ENCODE data around the gene P2RX4. TPM values are rescaled to one million over a fixed set of nuclear protein-coding genes. Genes with fewer than 3 reads are reported as not detected.
"Not testable (repeated sequence)": the region's sequence is repeated elsewhere in the genome, so short reads cannot be mapped to it uniquely, and the experiment has no call there.

P2RX4 gene, protein sequence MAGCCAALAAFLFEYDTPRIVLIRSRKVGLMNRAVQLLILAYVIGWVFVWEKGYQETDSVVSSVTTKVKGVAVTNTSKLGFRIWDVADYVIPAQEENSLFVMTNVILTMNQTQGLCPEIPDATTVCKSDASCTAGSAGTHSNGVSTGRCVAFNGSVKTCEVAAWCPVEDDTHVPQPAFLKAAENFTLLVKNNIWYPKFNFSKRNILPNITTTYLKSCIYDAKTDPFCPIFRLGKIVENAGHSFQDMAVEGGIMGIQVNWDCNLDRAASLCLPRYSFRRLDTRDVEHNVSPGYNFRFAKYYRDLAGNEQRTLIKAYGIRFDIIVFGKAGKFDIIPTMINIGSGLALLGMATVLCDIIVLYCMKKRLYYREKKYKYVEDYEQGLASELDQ
- total RNA-seq (10 to 100 TPM; 36.0 to 50.0 TPM), polyA plus RNA-seq (ENCODE audit: insufficient read depth, low read depth, low replicate concordance) (20.2 TPM)
- long read RNA-seq, donor 1, partial matches to known transcripts: 0 of 5 reads
- long read RNA-seq, donor 1, other reads (novel, unspliced or antisense): 0 of 5 reads
- long read RNA-seq, donor 2, transcript P2RX4-202 (12 exons, 2,032 nt): major isoform, 5 of 5 reads
- long read RNA-seq, donor 2, partial matches to known transcripts: 0 of 5 reads
- long read RNA-seq, donor 2, other reads (novel, unspliced or antisense): 0 of 5 reads

GRCh38 chr12:121209624-121210572 lies at the start of gene P2RX4:
Gene P2RX4, plus strand, starts transcription at chr12:121210129. Its CDS starts 36 bp downstream, at chr12:121210165.
- intact Hi-C loops (cut with DNase I; ENCODE audit: low total_unique reads): no loop called here
- TF ChIP-seq, protein P1, sequence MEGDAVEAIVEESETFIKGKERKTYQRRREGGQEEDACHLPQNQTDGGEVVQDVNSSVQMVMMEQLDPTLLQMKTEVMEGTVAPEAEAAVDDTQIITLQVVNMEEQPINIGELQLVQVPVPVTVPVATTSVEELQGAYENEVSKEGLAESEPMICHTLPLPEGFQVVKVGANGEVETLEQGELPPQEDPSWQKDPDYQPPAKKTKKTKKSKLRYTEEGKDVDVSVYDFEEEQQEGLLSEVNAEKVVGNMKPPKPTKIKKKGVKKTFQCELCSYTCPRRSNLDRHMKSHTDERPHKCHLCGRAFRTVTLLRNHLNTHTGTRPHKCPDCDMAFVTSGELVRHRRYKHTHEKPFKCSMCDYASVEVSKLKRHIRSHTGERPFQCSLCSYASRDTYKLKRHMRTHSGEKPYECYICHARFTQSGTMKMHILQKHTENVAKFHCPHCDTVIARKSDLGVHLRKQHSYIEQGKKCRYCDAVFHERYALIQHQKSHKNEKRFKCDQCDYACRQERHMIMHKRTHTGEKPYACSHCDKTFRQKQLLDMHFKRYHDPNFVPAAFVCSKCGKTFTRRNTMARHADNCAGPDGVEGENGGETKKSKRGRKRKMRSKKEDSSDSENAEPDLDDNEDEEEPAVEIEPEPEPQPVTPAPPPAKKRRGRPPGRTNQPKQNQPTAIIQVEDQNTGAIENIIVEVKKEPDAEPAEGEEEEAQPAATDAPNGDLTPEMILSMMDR (IDR thresholded peaks at IDR 0.05): peak in 2 of 3 experiments; percentile 1 to 30
- TF ChIP-seq POLR2A (IDR thresholded peaks at IDR 0.05): peak; percentile 46
- DNase-seq: peak; percentile 89
- 9 to 43% methylated on average over 11 to 67 of the region's 97 CpGs for WGBS, 2 donors
- Histone ChIP-seq H3K4me3 (peak within 1 kb of the TSS; percentile 88), H3K36me3 (ENCODE audit: low read depth, missing control alignments) (no peaks in the 10 kb centered on the region), H3K9me3 (no peaks in the 10 kb centered on the region), H3K27me3 (no peaks in the 10 kb centered on the region), H3K27ac (peak within 1 kb of the TSS; percentile 91 to 92), H3K4me1 (peaks cover 9% of the 10 kb centered on the region)

DNA sequence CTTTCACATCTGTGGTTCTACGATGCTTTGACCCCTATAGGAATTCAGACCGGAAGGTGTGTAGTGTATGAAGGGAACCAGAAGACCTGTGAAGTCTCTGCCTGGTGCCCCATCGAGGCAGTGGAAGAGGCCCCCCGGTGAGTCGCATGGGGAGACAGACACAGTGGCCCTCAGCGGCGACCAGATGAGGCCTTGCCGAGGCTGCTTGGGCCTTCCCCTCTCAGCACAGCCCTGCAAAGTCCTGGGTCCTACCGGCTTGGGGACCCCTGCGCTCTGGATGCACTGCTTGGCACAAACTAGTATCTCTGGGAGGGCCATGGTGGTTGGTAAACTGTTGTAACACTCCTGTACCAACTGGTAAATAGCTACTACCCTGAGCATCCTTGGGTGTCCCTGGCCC lies 47.5 kb upstream of the P2RX4 start:
- intact Hi-C loops (cut with DNase I; ENCODE audit: low total_unique reads): no loop called here

DNA sequence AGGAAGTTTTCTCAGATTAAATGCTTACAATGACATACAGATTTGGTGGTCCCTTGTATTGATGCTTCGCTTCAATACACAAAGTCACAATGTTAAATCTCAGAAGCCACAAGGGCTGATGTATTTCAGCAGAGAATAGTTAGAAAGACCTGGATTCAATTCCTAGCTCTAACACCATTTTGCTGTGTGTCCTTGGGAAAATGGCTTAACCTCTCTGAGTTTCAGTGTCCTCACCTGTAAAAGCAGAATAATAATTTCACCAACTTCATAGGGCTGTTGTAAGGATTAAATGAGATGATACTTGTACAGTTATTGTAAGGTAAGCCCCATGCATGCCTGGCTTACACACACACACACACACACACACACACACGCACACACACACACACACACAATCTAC lies 46.9 kb upstream of the P2RX4 start:
- Histone ChIP-seq H3K36me3 (ENCODE audit: low read depth, missing control alignments) (no peaks in the 10 kb centered on the region), H3K4me1 (peaks cover 4% of the 10 kb centered on the region)

More for the DNA sequence above, 47.5 kb upstream of the P2RX4 start:
- no peaks in the 10 kb centered on the region for H3K36me3 ChIP-seq (ENCODE audit: low read depth, missing control alignments)
- peaks cover 8% of the 10 kb centered on the region for H3K4me1 ChIP-seq
- no peak for TF ChIP-seq POLR2A (IDR thresholded peaks at IDR 0.05)
- TF ChIP-seq, protein P1 (IDR thresholded peaks at IDR 0.05): no peak
- no peak overlapping the region for H3K27ac ChIP-seq
- no peak overlapping the region for H3K4me3 ChIP-seq
- 88 to 93% methylated on average over 9 to 10 of the region's 10 CpGs for WGBS, 2 donors
- no peaks in the 10 kb centered on the region for H3K9me3 ChIP-seq
- no peaks in the 10 kb centered on the region for H3K27me3 ChIP-seq
- DNase-seq: no peak

GRCh38 chr12:121164839-121165238 lies 45.1 kb upstream of the P2RX4 start:
- H3K36me3 ChIP-seq (ENCODE audit: low read depth, missing control alignments); H3K4me3 ChIP-seq; intact Hi-C loops (cut with DNase I; ENCODE audit: low total_unique reads); H3K27me3 ChIP-seq; H3K9me3 ChIP-seq; DNase-seq; H3K27ac ChIP-seq; H3K4me1 ChIP-seq: not testable (repeated sequence)
- WGBS, 2 donors: 88 to 92% methylated on average over 6 of the region's 6 CpGs

More for the DNA sequence above, 46.9 kb upstream of the P2RX4 start:
- DNase-seq: no peak
- Histone ChIP-seq H3K27ac (no peak overlapping the region), H3K27me3 (no peaks in the 10 kb centered on the region), H3K4me3 (no peak overlapping the region), H3K9me3 (no peaks in the 10 kb centered on the region)
- WGBS, 2 donors: 53 to 60% methylated on average over 2 of the region's 2 CpGs
- TF ChIP-seq POLR2A (IDR thresholded peaks at IDR 0.05): no peak
- TF ChIP-seq, protein P1 (IDR thresholded peaks at IDR 0.05): no peak
- intact Hi-C loops (cut with DNase I; ENCODE audit: low total_unique reads): no loop called here
